Ovary (tissue), 3 donors: Measurements from ENCODE around the gene NNMT.

Experiments used
- EP300 ChIP-seq: sonication (generic); formaldehyde crosslinking; IDR thresholded peaks from one replicate; pipeline ENCODE4 v1.6.1; 2017; ENCODE audit warnings: antibody characterized with exemption
- POLR2A ChIP-seq: fragments of 450-650 bp; IDR thresholded peaks from one replicate; pipeline ENCODE4 v1.6.1; 2017; ENCODE audit warnings: antibody characterized with exemption, mild to moderate bottlenecking, moderate library complexity
- TF ChIP-seq, protein P1 (sequence below), 3 donors: fragments of 450-650 bp in 2 of 3; fragments of 200-600 bp in 1 of 3; IDR thresholded peaks; one replicate each; pipeline versions ENCODE4 v1.5.1 to v1.8.0; 2016 to 2022; ENCODE audit warnings: antibody characterized with exemption in 3 of 3, mild to moderate bottlenecking in 1 of 3
- donor health status: DM: no; HTN: no; CAD: no.

DNA sequence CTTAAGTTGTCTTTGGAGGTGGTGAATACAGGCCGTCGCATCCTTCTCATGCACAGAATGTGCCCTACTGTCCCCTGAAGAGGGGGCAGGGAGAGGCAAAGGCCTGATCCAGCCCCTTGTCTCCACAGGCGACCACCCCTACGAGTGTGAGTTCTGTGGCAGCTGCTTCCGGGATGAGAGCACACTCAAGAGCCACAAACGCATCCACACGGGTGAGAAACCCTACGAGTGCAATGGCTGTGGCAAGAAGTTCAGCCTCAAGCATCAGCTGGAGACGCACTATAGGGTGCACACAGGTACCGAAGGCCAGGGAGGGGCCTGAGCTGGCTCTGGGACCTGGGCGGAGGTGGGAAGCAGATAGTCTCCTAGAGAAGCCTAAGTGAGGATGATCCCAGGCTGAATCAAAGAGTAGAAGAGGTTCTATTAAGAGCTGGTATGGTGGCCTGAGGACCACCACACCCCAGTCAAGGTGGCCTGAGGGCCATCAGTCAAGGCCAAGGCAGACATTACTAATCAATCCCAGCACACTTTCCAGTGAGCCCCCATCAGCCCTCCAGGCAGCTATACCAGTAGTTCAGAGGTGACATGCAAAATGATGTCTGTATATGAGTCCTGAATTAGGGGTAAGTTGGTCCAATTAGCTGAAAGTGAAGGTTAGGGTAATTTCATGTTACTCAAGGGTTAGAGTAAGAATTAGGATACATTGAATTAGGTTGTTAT is 49.0 kb upstream of the NNMT start:
- TF ChIP-seq, protein P1, sequence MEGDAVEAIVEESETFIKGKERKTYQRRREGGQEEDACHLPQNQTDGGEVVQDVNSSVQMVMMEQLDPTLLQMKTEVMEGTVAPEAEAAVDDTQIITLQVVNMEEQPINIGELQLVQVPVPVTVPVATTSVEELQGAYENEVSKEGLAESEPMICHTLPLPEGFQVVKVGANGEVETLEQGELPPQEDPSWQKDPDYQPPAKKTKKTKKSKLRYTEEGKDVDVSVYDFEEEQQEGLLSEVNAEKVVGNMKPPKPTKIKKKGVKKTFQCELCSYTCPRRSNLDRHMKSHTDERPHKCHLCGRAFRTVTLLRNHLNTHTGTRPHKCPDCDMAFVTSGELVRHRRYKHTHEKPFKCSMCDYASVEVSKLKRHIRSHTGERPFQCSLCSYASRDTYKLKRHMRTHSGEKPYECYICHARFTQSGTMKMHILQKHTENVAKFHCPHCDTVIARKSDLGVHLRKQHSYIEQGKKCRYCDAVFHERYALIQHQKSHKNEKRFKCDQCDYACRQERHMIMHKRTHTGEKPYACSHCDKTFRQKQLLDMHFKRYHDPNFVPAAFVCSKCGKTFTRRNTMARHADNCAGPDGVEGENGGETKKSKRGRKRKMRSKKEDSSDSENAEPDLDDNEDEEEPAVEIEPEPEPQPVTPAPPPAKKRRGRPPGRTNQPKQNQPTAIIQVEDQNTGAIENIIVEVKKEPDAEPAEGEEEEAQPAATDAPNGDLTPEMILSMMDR (IDR thresholded peaks at IDR 0.05) = no peak
- TF ChIP-seq POLR2A (no peak), EP300 (no peak)
